ENCODE results near the gene ATP13A2.

ATP13A2 gene

DNA sequence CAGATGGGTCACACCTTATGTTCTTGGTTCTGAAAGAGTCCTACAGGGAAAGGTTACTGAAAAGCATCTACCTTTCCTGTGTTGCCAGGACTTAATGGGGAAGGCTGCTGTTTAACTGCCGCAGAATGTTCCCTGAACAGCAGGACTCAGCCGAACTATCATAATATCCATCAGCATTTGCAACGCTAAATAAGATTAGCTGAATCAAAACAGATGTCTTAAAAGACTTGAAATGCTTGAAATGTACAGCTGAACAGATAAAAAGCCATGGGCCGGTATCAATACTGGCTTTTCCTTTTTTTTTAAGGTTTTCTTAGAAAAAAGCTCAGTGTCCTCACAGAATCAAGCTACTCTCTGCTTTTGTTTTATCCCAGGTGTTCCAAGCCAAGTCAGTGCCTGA, 19.7 kb upstream of the ATP13A2 start:
- FAIRE-seq, result no peak

DNA sequence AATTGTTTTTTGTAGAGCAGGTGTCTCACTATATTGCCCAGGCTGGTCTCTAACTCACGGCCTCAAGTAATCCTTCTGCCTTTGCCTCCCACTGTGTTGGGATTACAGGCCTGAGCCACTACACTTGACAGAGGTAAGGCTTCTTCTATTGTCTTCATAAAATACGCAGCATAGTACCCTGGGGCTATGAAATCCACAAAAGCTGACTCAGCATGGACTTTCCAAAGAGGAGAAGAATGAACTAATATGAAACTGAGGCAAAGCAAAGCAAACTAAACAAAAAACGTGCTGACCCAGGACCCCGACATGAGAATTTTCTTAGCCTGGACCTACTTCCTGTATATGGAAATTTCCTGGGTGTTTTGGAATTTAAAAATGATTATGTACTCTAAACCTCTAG, 18.5 kb upstream of the ATP13A2 start:
- FAIRE-seq, result no peak

DNA sequence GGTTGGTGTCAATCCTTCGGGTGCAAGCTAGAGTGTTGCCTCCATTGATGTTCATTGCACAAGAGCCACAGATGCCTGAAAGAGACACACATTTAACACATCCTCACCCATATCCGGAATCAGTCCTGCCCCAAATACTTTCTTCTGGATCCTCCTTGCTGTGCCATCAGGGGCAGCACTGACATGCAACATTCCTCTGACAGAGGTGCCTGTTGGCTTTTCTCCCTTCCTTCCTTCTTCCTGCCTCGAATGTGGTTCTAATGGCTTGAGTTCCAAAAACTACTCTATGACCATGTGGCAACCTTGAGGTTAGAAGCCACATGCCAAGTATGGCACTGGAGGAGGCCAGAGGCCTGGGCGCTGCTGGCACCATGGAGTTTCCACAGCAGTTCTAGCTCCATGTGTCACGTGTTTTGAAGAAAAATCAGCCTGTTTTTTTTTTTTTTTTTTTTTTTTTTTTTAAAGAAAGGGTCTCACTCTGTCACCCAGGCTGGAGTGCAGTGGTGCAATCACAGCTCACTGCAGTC, 17.0 kb upstream of the ATP13A2 start:
- no peak for FAIRE-seq

DNA sequence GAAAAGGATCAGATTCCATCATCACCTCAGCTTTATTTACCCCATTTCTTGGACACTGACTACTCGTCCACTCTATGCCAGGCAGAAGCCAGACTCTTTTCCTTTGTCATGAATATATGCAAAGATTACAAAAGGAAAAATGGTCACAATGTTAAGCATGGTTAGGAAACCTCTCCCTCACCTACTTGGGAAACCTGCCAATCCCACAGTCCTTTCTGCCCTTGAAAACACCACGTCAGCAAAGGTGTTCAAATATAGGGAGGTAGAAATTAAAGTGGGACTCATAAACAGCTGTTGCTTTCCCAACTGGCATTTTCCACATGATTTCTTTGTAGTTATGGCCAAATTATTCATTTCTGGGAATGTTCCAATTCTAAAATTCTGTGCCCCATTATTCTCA, 16.2 kb upstream of the ATP13A2 start:
- no peak for FAIRE-seq

DNA sequence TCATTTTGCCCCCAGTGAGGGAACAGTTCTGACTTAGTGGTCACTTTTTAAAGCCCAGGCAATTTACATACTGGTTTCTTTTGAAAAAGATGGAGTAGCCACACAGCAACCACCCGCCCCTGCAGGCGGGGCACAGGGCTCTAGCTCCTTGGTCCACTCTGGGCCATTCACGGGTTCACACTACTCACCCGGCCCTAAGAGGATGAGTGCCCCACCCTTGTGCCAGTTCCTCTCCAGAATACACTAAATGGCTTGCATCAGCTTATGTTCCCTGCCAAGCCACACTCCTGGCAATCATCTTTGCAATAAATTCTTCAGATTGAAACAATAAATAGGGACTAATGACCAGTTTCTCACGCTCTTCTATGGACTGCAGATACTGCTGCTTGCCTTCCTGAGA, 15.7 kb upstream of the ATP13A2 start:
- no peak for FAIRE-seq

DNA sequence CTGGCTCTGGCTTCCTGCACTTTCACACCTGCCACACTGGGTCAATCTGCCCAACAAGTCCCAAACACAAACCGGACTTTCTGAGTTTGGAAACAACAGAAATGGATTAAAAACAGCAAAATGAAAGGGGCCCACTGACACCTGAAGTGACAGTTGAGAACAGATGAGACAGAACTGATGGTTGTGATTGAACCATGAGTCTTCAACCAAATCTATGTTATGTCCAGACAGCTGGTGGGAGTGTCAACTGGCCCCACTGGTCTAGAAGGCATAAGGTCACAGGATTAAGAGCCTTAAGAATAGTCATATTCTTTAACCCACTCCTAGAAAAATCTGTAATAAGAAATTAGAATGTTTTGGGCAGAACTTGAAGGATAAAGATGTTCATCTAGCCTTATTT, 13.0 kb upstream of the ATP13A2 start:
- no peak for FAIRE-seq

DNA sequence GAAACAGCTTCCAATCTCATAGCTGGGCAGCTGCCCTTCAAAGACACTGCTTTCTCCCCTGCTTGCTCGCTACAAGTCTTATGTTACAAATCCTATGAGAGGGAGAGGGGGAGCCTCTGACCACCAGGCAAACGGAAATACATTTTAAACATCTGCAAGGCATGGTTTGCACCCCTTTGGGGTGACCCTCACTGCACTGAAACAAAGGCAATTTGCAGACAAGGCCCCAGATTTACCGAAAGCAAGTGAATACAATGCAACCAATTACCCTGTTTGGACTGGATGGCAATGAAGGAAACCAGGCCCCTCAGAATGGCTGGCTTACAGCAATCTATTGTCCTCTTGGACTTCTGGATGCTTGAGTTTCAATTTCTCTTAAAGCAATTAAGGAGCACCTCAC, 11.8 kb upstream of the ATP13A2 start:
- FAIRE-seq, result no peak

DNA sequence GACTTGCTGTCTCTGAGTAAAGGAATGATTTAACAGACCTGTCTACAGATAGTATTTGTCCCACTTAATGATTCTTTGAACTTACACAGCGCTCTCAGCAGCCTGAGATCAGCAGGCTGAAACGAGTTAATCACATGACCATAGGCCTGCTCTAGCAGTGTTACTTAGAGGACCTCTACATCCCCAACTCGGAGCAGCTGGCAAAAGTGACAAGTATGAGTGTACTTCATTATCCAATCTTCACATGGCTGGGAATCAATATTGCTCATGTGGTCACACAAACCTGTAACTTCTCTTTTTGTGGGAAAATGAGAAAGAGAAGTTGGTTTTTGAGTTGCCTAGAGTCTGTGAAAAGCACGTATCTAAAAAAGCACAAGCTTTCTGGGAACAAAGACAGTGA, 11.4 kb upstream of the ATP13A2 start:
- FAIRE-seq, result no peak

DNA sequence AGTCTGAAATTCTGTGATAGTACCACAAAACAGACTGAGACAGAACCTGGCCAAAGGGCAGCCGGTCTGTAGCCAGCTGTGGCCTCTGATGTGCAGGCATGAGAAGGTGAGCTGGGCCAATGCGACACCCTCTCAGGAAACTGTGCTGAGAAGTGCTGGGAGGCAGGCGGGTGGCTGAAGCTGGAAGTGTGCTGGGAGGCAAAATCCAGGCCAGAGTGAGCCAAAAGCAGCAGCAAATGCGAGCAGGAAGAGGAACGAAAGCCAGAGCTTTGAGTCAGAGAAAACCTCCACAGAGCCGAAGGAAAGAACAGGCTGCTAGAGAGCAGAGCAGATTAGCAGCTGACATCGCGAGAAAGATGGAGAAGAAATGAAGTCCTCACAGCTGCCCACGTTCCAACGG, 10.2 kb upstream of the ATP13A2 start:
- no peak for FAIRE-seq

DNA sequence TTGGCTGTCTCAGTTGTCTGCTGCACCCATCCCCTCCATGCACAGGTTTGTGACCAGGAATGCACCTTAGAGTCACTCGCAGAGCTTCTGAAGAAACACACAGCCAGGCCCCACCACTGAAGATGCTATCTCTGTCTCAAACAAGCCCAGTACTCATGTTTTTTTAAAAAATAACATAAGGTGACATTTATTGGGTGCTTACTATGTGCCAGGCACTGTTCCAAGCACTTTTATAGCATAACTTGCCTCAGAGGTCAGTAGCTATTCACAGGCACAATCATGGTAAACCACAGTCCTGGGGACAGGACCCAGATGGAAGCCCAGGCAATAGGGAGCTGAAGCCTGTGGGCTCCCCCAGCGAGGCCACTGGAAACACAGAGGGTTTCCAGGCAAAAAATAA, 8.8 kb upstream of the ATP13A2 start:
- FAIRE-seq, result no peak

DNA sequence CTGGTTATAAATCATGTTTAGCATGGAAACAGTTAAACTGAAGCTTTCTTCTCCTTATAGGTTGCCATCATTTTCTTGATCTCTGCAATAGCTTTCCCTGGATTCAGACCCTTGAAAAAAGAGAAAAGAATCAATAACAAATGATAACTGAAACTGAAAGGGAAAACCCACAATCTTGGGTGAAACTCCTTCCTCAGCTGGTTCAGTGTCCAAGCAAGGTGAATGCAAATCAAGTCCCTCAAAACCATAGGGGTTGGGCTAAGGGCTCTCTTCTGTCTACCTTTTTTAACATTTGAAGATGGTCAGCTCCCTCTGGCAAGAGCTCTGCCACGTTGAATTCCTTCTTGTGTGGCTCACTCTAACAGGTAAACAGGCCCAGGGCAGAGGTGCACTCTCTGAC, 7.1 kb upstream of the ATP13A2 start:
- FAIRE-seq, result no peak

DNA sequence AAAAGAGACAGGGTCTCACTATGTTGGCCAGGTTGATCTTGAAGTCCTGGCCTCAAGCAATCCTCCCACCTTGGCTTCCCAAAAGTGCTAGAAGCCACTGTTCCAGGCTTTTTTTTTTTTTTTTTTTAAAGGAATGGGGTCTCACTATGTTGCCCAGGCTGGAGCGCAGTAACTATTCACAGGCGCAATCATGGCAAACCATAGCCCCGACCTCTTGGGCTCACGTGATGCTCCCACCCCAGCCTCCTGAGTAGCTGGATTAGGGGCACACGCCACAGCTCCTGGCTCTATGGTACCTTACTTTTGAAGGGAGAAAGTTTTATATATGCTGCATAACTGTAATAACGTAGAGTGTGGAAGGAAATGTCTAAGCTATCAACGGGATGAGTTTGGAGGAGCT, 5.7 kb upstream of the ATP13A2 start:
- no peak for FAIRE-seq

DNA sequence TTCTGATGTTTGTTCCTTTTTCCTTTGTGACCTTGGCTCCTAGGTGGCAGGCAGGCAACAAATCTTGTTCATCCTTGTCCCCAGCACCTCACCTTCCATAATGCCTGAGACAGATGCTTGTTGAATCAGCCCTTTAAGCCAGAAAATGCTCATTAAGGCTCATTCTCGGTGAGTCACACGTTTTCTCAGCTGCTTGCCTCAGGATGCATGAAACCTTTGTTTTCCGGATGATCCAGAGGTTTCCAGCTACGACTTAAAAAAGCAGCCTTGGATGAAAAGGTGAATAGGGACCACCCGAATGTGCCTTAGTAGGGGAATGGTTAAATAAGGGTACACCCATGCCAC, 4.6 kb upstream of the ATP13A2 start:
- FAIRE-seq, result no peak

DNA sequence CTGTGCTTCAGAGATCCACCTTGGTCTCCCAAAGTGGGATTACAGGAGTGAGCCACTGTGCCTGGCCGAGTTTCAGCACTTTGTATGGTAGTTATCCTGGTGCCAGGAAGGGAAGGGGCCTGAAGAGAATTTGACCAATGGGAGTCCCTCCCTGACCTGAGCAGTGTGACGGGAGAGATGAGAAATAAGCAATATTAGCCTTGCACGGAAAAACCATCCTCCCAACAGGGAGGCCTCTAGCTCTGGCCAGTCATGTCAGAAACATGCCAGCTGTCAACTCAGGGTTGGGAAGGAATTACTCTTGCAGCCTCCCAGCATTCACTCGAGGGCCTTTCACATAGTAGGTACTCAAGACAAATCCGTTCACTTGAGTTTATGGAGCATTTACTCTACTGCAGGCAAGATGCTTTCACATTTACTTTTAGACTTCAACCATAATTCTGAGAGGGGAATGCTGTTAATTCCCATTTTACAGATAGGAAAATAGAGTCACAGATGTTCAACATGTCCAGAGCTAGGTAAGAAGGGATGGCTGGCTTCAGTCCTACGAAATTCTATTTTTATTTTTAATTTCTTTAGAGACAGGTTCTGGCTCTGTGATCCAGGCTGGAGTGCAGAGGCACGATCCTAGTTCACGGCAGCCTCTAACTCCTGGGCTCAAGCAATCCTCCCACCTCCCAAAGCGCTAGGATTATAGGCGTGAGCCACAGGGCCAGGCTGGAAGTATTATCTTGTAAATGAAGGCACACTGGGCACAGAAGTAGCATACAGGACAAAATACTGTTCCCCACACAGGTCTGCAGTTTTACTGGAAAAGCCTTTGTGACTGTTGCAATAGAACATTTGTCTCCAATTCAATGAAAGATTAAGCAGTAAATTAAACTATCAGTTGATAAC, 3.2 kb upstream of the ATP13A2 start:
- FAIRE-seq, result no peak

DNA sequence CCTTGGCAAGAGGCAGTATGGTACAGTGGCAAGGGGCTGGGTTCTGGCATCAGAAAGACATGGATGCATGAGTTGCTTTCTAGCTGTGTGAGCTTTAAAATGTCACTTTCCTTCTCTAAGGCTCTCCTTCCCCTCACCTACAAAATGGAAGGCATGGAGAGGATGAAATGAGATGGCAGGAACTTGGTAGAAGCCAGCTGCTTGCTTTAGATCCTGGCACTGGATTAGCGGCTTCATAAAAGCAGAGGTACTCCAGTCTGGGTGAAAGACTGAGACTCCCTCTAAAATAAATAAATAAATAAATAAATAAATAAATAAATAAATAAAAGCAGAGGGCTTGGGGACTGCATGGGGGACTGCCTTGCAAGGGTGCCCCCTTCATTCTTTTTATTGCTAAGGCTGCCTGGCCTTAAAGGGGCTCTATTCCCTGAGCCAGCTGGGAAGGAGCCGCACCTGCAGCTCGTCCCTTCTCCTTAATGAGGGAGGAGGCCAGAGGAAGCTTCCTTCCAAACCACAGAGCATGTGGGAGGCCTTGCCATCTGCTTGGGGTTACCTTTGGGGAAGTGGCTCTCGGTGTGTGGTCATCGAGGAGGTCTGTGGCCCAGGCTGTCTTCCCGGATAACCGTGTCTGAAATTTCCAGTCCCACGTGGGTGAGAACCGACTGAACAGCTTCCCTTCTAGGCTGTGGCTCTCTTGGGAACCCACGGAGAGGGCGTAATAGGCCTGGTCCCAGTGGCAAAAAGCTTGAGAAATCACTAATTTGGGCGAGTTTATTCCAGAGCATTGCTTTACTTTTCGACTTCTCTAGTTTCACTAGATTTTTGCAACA, 2.0 kb upstream of the ATP13A2 start:
- FAIRE-seq, result no peak

DNA sequence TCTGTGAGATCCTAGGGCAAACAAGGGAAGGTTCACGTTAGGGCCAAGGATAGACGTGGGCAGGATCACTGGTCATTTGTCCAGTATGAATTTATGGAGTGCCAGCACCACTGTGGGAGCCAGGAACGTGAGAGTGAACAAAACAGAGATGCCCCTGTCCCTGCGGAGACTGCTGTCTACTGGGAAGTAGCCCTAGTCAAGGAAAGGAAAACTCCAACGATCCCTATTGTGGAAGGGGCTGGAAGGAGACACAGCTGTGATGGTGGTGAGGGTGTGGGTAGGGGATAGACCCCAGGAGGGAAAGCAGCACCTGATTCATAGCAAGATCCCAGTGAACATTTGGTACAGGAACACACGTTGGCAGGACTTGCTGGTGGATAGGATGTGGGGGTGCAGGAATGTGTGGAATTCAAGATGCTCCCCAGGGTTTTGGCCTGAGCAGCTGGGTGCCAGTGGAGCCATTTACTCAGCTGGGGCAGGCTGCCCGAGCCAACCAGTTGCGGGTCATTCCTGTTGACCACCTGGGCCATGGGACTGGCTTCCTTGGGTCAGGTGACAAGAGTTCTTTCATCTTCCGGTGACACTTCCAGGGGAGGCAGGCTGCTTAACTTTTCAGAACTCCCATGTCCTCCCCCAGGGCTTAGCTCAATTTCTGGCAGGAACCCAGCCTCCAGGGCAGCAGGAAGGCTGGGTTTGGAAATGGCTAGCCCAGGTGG, 1.2 kb upstream of the ATP13A2 start:
- no peak for FAIRE-seq

DNA sequence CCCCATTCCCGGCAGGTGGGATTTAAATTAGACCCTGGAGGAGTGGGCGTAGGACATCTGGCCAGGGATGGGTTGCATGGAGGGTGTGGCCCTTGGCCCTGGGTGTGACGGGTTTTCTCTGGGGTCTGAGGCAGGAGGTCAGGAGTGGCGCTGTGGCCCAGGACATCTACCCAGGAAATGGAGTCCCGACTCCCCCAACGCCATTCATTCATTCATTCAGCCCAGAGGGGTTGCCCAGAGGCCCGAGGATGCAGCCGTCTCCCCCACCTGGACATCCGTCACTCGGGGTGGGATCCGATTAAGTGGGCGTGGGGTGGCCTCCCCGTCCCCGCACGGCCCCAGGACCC, 663 bp downstream of the ATP13A2 start:
- no peak for FAIRE-seq

DNA sequence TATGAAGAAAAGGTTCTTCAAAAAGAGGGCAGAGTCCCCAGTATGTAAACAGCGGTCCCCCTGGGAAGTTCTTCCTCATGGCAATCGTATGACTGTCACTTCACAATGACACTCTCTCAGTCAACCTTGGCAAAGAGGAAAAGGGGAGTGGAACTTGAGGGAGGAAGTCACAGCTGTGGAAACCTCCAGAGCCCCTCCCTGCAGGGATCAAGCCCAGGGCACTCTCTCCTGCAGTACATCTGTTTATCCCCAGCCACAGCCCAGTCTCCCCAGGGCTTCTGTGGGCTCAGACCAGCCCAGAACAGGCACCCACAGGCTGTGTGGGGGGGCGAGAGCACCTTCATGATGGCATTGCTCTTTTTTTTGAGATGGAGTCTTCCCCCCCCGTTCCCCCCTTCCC, 2.0 kb downstream of the ATP13A2 start:
- no peak for FAIRE-seq

DNA sequence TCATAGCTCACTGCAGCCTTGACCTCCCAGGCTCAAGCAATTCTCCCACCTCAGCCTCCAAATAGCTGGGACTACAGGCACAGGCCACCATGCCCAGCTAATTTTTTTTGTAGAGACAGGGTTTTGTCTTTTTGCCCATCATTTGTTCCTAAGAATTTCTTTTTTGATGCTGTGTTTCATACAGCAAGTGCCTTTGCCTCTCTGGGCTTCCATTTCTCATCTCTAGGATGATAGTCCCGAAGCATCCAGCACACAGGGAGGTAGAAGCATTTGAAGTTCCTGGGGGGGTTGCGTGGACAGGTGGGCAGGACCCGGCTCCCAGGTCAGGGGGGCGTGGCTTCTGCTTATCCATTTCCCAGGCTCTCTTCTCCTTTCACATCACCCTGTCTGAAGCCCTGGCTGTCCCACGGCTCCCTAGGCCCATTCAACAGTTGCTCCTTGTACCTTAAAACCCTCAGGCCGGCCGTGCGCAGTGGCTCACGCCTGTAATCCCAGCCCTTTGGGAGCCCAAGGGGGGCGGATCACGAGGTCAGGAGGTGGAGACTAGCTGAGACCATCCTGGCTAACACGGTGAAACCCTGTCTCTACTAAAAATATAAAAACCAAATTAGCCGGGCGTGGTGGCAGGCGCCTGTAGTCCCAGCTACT, 3.4 kb downstream of the ATP13A2 start:
- FAIRE-seq, result no peak

DNA sequence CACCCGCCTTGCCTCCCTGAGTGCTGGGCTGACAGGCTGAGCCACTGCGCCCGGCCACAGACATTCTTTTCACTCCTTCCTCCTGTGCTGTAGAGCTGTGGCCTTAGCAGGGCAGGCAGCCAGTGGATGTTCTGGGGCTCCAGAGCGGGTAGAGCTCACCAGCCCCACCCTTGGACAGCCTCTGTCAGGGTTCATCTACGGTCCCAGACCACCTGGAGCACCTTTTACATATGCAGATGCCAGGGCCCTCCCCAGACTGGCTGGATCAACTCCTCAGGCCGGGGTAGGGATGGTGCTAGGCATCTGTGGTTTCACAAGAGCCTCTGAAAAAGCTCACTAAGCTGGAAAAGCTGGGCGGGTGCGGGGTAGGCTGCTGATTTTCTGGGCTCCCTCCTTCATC, 4.6 kb downstream of the ATP13A2 start:
- FAIRE-seq, result no peak

DNA sequence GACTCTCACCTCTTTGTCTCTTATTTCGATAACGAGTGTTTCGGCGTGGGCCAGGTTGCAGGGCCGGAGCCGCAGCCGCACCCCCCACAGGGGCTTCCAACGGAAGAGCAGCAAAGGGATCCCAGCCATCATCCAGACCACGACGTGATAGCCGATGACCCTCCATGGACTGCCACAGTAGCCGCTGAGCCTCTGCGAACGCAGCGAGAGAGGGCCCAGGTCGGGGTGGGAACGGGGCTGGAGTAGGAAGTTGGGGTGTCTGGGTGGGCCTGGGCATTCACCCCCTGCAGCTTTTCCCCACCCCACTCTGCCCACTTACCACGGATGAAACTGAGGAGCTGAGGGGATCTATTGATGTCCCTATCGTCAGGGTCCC, 6.4 kb downstream of the ATP13A2 start:
- no peak for FAIRE-seq

DNA sequence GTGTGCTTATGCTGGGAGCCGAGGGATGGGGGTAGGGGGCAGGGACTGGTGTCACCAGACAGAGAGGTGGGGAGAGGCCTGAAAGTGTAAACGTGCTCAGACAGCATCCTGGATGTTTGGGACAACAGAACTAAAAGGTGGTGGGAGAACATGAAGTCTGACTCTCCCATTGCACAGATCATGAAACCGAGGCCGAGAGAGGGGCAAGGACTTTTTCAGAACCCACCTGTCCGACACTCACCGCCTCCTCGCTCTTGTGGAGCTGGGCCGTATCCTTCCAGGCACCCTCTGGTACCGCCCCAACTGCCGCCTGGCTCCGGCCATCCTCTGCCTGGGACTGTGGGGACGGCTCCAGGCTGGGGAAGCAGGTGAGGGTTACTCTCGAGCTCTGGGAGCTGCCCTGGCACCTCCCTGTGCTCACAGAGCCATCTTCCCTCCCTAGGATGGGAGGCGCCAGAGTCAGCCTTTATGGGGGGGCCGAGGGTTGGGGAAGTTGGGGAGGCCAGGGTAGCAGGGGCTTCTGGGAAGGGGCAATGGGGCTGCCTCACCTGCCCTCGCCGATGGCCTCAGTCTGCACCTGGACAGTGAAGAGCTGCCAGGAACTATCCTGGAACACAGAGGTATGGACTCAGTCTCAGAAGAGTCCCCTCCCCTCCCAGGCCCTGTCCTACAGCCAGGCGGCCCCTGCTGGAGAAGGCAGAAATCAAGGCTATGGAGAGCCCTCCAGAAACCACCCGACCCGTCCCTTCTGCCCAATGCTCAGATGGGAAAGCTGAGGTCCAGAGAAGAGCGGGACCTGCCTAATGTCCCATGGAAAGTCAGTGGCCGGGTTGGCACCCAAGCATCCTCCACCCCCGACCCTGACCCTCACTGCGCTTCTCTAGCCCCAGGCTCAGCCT, 7.0 kb downstream of the ATP13A2 start:
- no peak for FAIRE-seq
